Measurements from ENCODE around the gene CTDNEP1. TPM values are rescaled to one million over a fixed set of nuclear protein-coding genes. Genes with fewer than 3 reads are reported as not detected.

The CTDNEP1 gene
- total RNA-seq, 2 experiments from 2014 or later: 79.3 to 80.7 TPM

DNA sequence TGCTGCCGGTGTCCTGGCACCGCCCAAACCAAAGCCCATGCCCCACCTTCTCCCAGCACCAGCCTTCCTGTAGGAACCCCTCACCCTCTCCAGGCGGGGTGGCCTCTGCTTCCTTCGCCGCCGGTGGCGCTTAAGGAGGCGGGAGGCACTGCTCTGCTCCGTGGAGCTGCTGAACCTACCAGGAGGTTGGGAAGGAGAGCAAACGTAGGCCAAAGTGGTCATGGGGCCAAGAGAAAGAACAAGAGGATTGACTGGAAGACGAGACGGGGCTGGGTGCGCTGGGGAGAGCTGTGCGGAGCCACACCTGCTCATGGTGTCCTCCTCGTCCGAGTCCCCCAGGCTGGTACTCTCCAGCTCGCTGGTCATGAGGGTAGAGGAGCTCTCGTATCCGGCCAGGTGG, 22.0 kb downstream of the CTDNEP1 start:
- intact Hi-C loops (cut with DNase I, micrococcal nuclease): no loop called here
- Histone ChIP-seq H3K36me3 (ENCODE audit: insufficient read depth, low read length) (peaks cover 57% of the 10 kb centered on the region), H3K4me3 (ENCODE audit: low read length) (no peak overlapping the region), H3K4me1 (ENCODE audit: insufficient read depth, low read length) (peaks cover 28% of the 10 kb centered on the region), H3K27ac (ENCODE audit: low read depth in 1 of 2, low read length in 2 of 2) (no peak overlapping the region), H3K27me3 (ENCODE audit: control insufficient read depth in 1 of 2, insufficient read depth in 2 of 2, low read length in 2 of 2) (no peaks in the 10 kb centered on the region), H3K9me3 (ENCODE audit: control insufficient read depth in 1 of 2, insufficient read depth in 1 of 2, low read length in 2 of 2) (no peaks in the 10 kb centered on the region)
- Mint-ChIP-seq H3K27me3 (no peaks in the 10 kb centered on the region), H3K36me3 (ENCODE audit: low read depth) (peaks cover 68% of the 10 kb centered on the region), H3K4me3 (no peak overlapping the region), H3K9me3 (no peaks in the 10 kb centered on the region), H3K4me1 (ENCODE audit: low read depth) (peaks cover 33% of the 10 kb centered on the region), H3K27ac (no peak overlapping the region)
- TF ChIP-seq, protein P1, sequence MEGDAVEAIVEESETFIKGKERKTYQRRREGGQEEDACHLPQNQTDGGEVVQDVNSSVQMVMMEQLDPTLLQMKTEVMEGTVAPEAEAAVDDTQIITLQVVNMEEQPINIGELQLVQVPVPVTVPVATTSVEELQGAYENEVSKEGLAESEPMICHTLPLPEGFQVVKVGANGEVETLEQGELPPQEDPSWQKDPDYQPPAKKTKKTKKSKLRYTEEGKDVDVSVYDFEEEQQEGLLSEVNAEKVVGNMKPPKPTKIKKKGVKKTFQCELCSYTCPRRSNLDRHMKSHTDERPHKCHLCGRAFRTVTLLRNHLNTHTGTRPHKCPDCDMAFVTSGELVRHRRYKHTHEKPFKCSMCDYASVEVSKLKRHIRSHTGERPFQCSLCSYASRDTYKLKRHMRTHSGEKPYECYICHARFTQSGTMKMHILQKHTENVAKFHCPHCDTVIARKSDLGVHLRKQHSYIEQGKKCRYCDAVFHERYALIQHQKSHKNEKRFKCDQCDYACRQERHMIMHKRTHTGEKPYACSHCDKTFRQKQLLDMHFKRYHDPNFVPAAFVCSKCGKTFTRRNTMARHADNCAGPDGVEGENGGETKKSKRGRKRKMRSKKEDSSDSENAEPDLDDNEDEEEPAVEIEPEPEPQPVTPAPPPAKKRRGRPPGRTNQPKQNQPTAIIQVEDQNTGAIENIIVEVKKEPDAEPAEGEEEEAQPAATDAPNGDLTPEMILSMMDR (IDR thresholded peaks at IDR 0.05): no peak
- ChIA-PET CTCF (no interaction called here), POLR2A (interaction anchor here (17.0 kb wide), 1 partner anchor 10 kb away, joined by 234 read pairs; the partner anchor contains the start of genes ACADVL and DLG4)
- DNase-seq (no peak), ATAC-seq (ENCODE audit: poor library complexity) (no peak)

- no peak overlapping the region for H3K27ac ChIP-seq (ENCODE audit: low read depth in 1 of 2, low read length in 2 of 2)
- ChIA-PET POLR2A (no interaction called here), CTCF (no interaction called here)
- DNase-seq (no peak), ATAC-seq (ENCODE audit: poor library complexity) (no peak)
- H3K36me3 ChIP-seq (ENCODE audit: insufficient read depth, low read length): peaks cover 61% of the 10 kb centered on the region
- H3K27me3 Mint-ChIP-seq: no peaks in the 10 kb centered on the region
- peaks cover 67% of the 10 kb centered on the region for H3K36me3 Mint-ChIP-seq (ENCODE audit: low read depth)
- H3K4me3 Mint-ChIP-seq: no peak overlapping the region
- TF ChIP-seq, protein P1 (IDR thresholded peaks at IDR 0.05): no peak
- no peak overlapping the region for H3K4me3 ChIP-seq (ENCODE audit: low read length)
- no peak overlapping the region for H3K27ac Mint-ChIP-seq
- no peaks in the 10 kb centered on the region for H3K27me3 ChIP-seq (ENCODE audit: control insufficient read depth in 1 of 2, insufficient read depth in 2 of 2, low read length in 2 of 2)
- peaks cover 28% of the 10 kb centered on the region for H3K4me1 Mint-ChIP-seq (ENCODE audit: low read depth)
- peaks cover 26% of the 10 kb centered on the region for H3K4me1 ChIP-seq (ENCODE audit: insufficient read depth, low read length)
- no peaks in the 10 kb centered on the region for H3K9me3 Mint-ChIP-seq
- intact Hi-C loops (cut with DNase I, micrococcal nuclease): no loop called here
- H3K9me3 ChIP-seq (ENCODE audit: control insufficient read depth in 1 of 2, insufficient read depth in 1 of 2, low read length in 2 of 2): no peaks in the 10 kb centered on the region
These were observed 22.6 kb downstream of the CTDNEP1 start for GRCh38 chr17:7228920-7229319.

GRCh38 chr17:7226721-7227710, 24.5 kb downstream of the CTDNEP1 start:
- Histone ChIP-seq H3K36me3 (ENCODE audit: insufficient read depth, low read length) (peaks cover 80% of the 10 kb centered on the region), H3K4me3 (ENCODE audit: low read length) (no peak overlapping the region), H3K27me3 (ENCODE audit: control insufficient read depth in 1 of 2, insufficient read depth in 2 of 2, low read length in 2 of 2) (no peaks in the 10 kb centered on the region), H3K27ac (ENCODE audit: low read depth in 1 of 2, low read length in 2 of 2) (no peak overlapping the region), H3K4me1 (ENCODE audit: insufficient read depth, low read length) (peaks cover 9% of the 10 kb centered on the region), H3K9me3 (ENCODE audit: control insufficient read depth in 1 of 2, insufficient read depth in 1 of 2, low read length in 2 of 2) (no peaks in the 10 kb centered on the region)
- CTCF ChIA-PET: interaction anchor here (0.6 kb wide), 1 partner anchor 173 kb away, joined by 4 read pairs; no protein-coding TSS in a partner anchor
- H3K9me3 Mint-ChIP-seq: no peaks in the 10 kb centered on the region
- H3K27me3 Mint-ChIP-seq: no peaks in the 10 kb centered on the region
- H3K36me3 Mint-ChIP-seq (ENCODE audit: low read depth): peaks cover 72% of the 10 kb centered on the region
- H3K27ac Mint-ChIP-seq: no peak overlapping the region
- POLR2A ChIA-PET: no interaction called here
- no peak overlapping the region for H3K4me3 Mint-ChIP-seq
- intact Hi-C loops (cut with DNase I, micrococcal nuclease): no loop called here
- no peak for DNase-seq
- TF ChIP-seq, protein P1 (IDR thresholded peaks at IDR 0.05): no peak
- H3K4me1 Mint-ChIP-seq (ENCODE audit: low read depth): peaks cover 11% of the 10 kb centered on the region
- ATAC-seq (ENCODE audit: poor library complexity): no peak

All from CD4-positive, alpha-beta T cell (primary cell).